ENCODE results near the gene TCP11L2. TPM values are rescaled to one million over a fixed set of nuclear protein-coding genes. Genes with fewer than 3 reads are reported as not detected.

Gene TCP11L2
- total RNA-seq: 10 to 100 TPM; 41.5 to 52.5 TPM
- long read RNA-seq, partial matches to known transcripts: 1 of 8 reads
- long read RNA-seq, other reads (novel, unspliced or antisense): 3 of 8 reads

- intact Hi-C loops (cut with DNase I): loop anchor here in 1 of 2 donors (2.0 to 5.0 kb wide), 2 partner anchors 40 to 55 kb away; partner anchors contain the start of gene CKAP4
- peak; percentile 92 for ATAC-seq
Observed at GRCh38 chr12:106302401-106303201, at the start of gene TCP11L2. TSS of gene TCP11L2 (plus strand) at chr12:106302733. CDS start at chr12:106311076, 8,343 bp downstream.

GRCh38 chr12:106254724-106255123, 47.8 kb upstream of the TCP11L2 start:
- DNase-seq (no peak), ATAC-seq (no peak)
- intact Hi-C loops (cut with DNase I): no loop called here

More at GRCh38 chr12:106302401-106303201, at the start of gene TCP11L2:
- peak; percentile 90 for DNase-seq

GRCh38 chr12:106255493-106255892, 47.0 kb upstream of the TCP11L2 start:
- DNase-seq (no peak), ATAC-seq (no peak)
- intact Hi-C loops (cut with DNase I): no loop called here

- DNase-seq (no peak), ATAC-seq (no peak)
- intact Hi-C loops (cut with DNase I): no loop called here
Observed at GRCh38 chr12:106255952-106256351, 46.6 kb upstream of the TCP11L2 start.

DNA sequence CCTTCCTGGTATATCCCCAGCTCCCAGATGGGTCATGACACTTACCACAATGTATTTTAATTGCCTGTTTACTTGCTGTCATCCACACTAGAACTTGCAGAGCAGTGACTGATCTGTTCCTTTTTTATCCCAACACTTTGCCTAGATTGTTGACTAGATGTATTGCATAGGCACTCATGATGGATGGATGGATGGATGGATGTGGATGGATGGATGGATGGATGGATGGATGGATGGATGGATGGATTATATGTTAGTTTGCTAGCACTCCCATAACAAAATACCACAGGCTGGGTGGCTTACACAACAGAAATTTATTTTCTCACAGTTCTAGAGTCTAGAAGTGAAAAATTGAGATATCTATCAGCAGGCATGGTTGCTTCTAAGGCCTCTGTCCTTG, 46.0 kb upstream of the TCP11L2 start:
- intact Hi-C loops (cut with DNase I): no loop called here
- DNase-seq (no peak), ATAC-seq (no peak)

- DNase-seq (no peak), ATAC-seq (no peak)
- intact Hi-C loops (cut with DNase I): no loop called here
Observed at GRCh38 chr12:106258226-106258625, 44.3 kb upstream of the TCP11L2 start.

GRCh38 chr12:106258935-106259334, 43.6 kb upstream of the TCP11L2 start:
- DNase-seq (no peak), ATAC-seq (no peak)
- intact Hi-C loops (cut with DNase I): no loop called here

- intact Hi-C loops (cut with DNase I): no loop called here
- DNase-seq: no peak
- no peak for ATAC-seq
Observed at GRCh38 chr12:106265116-106265515, 37.4 kb upstream of the TCP11L2 start.

- DNase-seq (no peak), ATAC-seq (no peak)
- intact Hi-C loops (cut with DNase I): no loop called here
Observed at GRCh38 chr12:106267535-106267934, 35.0 kb upstream of the TCP11L2 start.

GRCh38 chr12:106269150-106269771, 33.3 kb upstream of the TCP11L2 start:
- ATAC-seq (no peak), DNase-seq (no peak)
- intact Hi-C loops (cut with DNase I): no loop called here

- intact Hi-C loops (cut with DNase I): no loop called here
- ATAC-seq (no peak), DNase-seq (no peak)
Observed at GRCh38 chr12:106271575-106272505, 30.7 kb upstream of the TCP11L2 start.

- ATAC-seq (no peak), DNase-seq (no peak)
- intact Hi-C loops (cut with DNase I): no loop called here
Observed at GRCh38 chr12:106273491-106273890, 29.0 kb upstream of the TCP11L2 start.

DNA sequence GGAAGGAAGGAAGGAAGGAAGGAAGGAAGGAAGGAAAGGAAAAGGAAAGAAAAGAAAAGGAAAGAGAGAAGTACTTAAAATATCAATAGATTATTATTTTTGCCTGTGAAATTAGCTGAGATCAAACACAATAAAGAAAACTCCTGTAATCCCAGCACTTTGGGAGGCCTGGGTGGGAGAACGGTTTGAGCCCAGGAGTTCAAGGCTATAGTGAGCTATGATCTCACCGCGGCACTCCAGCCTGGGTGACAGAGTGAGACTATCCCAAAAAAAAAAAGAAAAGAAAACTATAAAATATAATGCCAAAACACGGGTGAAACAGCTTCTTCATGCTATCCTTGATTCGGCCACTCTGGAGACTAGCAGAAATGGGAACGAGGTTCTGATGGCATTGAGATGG, 28.5 kb upstream of the TCP11L2 start:
- ATAC-seq (no peak), DNase-seq (no peak)
- intact Hi-C loops (cut with DNase I): no loop called here

GRCh38 chr12:106274575-106275121, 27.9 kb upstream of the TCP11L2 start:
- intact Hi-C loops (cut with DNase I): no loop called here
- no peak for DNase-seq

DNA sequence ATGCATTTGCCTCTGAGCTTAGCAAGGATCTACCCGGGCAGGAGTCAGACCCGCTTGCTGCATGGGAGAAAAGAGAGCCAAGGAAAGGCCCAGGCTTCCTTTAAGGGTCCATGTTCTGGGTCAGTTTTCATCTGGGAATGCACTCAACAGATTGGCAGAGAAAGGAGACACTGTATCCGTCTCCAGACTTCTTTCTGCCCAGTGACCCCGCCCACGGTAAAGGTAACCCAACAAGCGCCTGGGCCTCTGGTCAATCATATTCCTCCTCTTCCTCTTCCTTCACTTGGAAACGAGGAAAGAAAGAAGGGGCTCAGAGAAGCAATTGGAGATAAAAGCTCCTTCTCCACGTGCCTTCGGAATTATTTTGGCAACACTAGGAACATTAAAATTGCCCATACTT, 27.1 kb upstream of the TCP11L2 start:
- intact Hi-C loops (cut with DNase I): no loop called here
- DNase-seq: no peak
- no peak for ATAC-seq

More at GRCh38 chr12:106274575-106275121, 27.9 kb upstream of the TCP11L2 start:
- ATAC-seq: no peak

DNA sequence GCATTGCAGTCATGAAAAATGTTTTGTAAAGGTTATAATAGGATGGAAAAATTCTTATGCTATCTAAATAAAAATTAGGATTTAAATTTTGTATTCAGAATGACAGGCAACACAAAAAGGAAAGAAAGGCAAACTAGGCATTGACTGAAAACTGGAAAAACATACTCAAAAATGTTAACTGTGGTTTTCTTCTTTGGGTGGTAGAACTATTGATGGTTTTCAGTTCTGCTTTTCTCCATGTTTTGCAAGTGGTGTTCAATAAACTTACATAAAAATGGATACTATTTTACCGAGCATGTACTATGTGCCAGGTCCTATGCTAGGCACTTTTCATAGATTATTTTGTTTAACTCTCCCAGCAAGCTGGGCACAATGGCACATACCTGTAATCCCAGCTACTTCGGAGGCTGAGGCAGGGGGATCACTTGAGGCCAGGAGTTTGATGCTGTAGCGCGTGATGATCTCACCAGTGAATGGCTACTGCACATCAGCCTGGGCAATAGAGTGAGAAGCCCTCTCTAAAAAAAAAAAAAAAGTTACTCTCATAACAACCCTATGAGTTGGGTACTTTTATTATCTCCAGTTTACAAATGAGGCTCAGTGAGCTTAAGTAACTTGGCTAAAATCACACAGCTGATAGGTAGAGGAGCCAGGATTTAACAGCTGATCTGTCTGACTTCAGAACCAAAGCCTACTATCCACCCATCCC, 26.3 kb upstream of the TCP11L2 start:
- DNase-seq (no peak), ATAC-seq (no peak)
- intact Hi-C loops (cut with DNase I): no loop called here

- DNase-seq (no peak), ATAC-seq (no peak)
- intact Hi-C loops (cut with DNase I): loop anchor here (5.0 kb wide), 1 partner anchor 53 kb away; no protein-coding TSS in a partner anchor
Observed at GRCh38 chr12:106280106-106280505, 22.4 kb upstream of the TCP11L2 start.

- intact Hi-C loops (cut with DNase I): loop anchor here (5.0 kb wide), 1 partner anchor 54 kb away; no protein-coding TSS in a partner anchor
- DNase-seq (no peak), ATAC-seq (peak in 1 of 2 donors; percentile 67)
Observed at GRCh38 chr12:106281056-106281782, 21.3 kb upstream of the TCP11L2 start.

Data from left cardiac atrium (tissue), 4 donors.